Stimulated activated CD8-positive, alpha-beta memory T cell treated with anti-CD3 and anti-CD28 coated beads, Interleukin-7, amount 100 ng/mL, for 24 hours (primary cell): ENCODE data around the gene ZNF530.

Experiments used
- DNase-seq: peaks from one replicate; pipeline ENCODE4 v3.0.0-alpha.2; 2020; ENCODE audit warnings: low read depth

Gene ZNF530

DNA sequence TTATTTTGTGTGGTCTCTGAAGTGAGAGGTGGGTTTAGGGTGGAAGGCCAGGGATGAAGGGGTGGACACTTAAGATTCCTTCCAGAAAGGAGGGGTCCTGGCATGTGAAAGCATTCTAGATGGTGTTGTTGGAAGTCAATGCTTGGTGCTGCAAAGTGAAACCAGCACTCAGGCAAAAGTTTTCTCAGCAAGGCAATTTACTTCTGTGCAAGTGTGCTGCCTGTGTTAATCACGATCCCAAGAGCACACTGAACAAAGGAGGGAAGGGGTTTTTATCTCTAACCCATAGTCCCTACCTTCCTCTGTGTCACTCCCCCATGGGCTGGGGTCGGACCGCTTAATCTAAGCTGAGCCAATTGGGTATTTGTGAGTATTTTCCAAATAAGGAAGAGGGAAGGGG is 15.7 kb downstream of the ZNF530 start:
- DNase-seq = no peak

DNA sequence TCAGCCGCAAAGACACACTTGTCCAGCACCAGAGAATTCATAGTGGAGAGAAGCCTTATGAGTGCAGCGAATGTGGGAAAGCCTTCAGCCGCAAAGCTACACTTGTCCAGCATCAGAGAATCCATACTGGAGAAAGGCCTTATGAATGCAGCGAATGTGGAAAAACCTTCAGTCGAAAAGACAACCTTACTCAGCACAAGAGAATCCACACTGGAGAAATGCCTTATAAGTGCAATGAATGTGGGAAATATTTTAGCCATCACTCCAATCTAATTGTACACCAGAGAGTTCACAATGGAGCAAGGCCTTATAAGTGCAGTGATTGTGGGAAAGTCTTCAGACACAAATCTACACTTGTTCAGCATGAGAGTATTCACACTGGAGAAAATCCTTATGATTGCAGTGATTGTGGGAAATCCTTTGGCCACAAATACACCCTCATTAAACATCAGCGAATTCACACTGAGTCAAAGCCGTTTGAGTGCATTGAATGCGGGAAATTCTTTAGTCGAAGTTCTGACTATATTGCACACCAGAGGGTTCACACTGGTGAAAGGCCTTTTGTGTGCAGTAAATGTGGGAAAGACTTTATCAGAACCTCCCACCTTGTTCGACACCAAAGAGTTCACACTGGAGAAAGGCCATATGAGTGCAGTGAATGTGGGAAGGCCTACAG is 21.1 kb downstream of the ZNF530 start:
- DNase-seq = no peak

DNA sequence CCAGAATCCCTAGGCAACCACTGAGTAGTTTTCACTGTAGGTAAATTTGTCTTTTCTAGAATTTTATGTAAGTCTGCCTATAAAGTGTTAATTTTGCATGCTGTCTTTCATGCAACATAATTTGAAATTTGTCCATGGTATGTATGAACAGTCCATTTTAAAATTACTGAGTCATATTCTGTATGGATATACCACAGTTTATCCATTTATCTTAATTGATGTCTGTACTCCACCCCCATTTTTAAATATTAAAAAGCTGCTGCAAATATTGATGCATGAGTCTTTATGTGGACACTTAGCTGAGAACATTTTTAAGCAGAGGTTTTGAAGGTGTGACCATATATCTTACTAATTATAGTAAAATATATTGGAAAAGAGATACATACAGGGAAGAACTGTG is 23.4 kb downstream of the ZNF530 start:
- no peak for DNase-seq

DNA sequence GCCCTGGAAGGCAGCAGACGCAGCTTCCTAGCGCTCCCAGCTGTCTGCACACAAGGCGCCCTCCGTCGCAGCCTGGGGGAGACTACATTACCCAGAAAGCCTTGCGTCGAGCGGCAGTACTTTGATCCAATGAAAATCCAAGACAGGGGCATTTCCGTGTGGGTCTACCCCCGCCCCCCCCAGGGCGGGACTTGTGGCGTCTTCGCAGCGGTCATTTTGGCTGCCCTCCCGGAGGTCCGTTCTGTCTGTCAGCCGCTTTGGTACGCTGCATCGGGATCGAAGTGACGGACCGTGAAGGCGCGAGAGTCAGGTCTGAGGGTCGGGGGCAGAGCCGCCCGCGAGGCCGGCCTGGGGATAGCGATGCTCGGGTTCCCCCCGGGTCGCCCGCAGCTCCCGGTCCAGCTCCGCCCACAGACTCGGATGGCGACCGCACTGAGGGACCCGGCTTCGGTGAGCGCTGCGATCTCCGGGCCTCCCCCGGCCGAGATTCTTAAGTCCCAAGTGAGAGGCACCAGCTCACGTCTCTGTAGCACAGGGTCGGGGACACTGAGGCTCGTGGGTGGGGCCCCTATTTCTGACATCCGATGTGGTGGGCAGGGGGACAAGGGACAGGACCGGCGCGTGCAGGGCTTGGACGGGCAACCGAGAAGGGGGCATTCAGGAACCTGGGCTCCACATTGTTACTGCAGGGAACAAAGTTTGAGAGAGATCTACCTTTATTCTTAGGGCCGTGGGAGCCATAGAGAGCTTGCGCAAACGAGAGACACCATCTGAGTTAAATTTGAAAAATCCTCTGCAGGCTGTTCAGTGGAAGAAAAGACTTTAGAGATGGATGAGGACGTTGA is 33.5 kb downstream of the ZNF530 start, which contains the start of gene ZNF211:
ZNF211 (plus strand) TSS at position 182 of the 845 bp plus-strand sequence; CDS start at position 361, 179 bp downstream.
- peak; percentile 57 for DNase-seq

DNA sequence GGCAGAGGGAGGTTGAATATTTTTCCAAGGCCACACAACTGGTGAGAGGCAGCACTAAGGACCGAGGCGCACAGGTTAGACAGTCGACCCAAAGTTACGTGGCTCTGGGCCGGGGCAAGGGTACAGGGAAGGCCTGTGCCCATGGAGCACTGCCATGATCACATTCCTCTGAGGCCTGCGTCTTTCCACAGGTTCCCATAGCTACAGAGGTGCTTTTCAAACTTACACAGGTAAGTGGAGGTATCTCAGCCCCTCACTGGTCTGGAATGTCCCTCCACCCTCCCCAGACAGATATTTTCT is 34.1 kb downstream of the ZNF530 start:
- DNase-seq = no peak

DNA sequence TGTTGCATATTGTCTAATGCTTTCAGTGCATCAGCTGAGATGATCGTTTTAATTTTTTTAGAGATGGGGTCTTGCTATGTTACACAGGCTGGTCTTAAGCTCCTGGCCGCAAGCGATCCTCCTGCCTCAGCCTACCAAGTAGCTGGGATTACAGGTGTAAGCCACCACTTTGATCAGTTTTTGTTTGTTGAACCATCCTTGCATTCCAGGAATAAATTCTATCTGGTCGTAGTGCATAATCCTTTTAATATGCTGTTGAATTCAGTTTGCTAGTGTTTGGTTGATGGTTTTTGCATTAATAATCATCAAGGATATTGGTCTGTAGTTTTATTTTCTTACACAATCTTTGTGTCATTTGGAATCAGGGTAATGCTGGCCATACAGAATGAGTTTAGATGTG is 37.7 kb downstream of the ZNF530 start:
- no peak for DNase-seq

DNA sequence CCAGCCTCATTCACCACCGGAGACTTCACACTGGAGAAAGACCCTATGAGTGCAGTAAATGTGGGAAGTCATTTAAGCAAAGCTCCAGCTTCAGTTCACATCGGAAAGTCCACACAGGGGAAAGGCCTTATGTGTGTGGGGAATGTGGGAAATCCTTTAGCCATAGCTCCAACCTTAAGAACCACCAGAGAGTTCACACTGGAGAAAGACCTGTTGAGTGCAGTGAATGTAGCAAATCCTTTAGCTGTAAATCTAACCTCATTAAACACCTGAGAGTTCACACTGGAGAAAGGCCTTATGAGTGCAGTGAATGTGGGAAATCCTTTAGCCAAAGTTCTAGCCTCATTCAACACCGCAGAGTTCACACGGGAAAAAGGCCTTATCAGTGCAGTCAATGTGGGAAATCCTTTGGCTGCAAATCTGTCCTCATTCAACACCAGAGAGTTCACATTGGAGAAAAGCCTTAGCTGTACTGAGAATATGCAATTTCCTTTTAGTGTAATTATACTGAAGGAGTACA is 42.1 kb downstream of the ZNF530 start:
- no peak for DNase-seq

DNA sequence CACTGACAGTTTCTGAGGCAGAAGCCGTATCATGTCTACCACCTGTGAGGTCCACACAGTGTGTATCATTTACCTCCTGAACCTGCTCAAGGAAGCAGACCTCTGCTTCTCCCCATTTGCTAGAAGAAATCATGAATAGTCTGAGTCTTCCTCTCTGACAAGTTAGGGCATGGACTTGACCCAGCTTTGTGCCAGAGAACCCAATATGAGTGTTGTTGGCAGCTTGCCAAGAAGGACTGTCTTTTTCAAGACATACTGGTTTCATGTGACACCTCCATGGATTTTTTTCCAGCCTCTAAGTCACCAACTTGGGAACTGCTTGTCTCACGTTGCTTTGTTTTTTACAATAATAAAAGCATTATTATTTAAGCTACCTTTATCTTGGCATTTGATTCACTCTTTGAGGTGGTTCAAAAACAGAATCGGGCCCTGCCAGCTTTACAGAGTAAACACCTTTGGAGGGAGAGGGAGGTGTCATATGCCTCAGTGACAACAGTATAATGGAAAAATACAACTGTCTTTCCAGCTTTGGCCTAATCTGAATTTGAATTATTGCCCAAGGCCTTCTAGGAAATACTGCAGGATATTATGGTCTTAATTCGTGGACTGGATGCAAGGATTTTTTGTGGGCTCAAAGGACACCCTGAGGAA is 42.8 kb downstream of the ZNF530 start:
- DNase-seq = no peak

DNA sequence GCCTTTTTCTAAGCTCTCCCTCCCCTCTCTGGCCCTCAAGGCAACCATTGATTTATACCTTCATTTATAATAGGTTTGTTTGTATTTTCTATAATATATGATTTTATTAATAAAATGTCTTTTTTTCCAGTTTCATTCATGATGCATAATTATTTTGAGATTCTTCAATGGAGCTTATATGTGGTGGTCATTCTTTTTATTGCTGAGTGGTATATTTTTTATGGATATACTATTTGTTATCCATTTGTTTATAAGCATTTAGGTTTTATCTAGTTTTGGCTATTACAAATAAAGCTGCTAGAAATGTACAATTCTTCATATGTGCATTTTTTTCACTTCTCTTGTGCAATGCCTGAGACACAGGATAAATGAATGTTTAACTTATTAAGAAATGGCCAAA is 44.0 kb downstream of the ZNF530 start:
- no peak for DNase-seq

DNA sequence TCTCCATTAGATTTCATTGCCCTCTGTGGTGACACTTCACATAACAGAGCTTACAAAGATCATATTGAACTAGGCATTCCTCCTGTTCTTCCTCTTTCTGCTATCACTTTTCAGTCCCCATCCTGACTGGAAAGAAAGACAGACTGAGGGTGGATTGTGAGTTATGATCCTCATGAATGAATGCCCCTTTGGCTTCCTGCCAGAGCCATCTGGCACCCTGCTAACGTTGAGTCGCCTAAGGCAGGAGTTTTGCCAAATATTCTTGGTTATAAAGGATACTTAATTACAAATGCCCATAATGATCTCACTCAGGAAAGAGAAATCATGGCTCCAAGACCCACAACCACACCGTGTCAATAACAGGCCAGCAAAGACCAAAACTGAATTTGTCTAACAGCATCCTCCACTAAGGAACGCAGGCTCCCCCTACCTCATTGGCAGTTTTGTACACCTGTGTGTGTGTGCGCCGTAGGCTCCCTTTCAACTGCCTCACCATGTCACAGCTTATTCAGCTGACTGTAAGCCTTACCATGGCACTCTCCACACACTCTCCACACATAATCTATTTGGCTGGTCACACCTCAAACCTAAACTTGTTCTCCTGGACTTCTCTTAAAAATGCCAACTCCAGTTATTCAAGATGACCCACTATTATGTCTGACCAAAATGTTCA is 48.8 kb downstream of the ZNF530 start:
- no peak for DNase-seq

DNA sequence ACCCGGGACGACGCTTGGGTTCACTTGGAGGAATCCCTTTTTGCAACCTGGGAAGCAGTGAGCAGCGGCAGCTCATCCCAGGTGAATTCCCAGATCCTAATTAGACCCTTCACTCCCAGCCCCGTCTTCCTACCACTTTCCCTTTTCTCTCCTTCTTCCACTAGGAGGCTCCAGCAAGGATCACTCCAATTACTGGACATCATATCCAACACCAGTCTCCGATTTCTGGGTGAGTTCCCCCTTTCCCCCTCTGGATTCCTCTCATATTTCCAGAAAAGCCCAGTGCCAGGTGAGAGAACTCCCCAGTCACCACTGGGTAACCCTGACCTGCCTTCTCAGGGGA is 51.9 kb downstream of the ZNF530 start:
- DNase-seq = no peak

DNA sequence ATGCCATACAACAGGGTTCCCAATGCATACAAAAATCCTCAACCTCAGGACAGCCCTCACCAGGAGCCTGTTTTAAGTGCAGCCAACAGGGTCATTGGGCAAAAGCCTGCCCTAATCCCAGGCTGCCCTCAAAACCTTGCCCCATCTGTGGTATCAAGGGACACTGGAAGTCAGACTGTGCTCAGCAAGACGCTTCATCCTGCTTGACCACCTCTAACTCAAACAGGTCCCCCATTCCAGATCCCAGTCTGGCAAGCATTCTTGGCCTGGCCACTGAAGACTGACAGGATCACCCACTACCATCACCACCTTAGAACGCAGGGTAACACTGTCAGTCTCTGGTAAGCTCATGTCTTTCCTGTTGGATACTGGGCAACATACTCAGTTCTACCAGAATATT is 54.0 kb downstream of the ZNF530 start:
- DNase-seq = no peak

DNA sequence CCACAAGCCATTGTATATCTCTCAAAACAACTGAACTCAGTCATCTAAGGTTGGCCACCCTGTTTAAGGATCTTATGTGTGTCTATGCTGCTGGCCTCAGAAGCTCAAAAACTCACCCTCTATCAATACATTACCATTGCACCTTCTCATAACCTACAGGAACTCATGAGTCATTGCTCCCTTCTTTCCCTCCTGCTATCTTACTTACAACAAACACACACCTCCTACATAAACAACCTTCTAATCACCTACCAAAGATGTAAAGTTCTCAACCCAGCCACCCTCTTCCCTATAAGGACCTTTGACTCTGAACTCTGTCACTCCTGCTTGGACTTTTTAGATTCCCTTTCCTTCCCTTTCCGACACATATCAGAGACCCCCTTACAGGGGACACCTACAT is 55.8 kb downstream of the ZNF530 start:
- no peak for DNase-seq

DNA sequence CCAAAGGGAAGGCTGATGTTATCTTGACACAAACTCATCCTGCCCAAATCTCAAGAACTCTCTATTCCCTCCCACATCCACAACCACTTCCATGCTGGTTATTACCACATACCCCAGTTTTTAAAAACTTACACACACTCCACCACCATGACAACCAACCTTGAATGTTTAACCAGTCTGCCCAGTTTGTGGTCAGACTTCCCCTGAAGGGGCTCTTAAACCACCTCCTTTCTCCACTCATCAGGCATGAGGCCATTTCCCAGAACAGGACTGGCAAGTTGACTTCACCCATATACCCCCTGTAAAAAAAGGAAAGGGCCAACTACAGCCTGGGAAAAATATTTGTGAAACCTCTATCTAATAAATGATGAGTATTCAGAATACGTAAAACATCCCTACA is 56.7 kb downstream of the ZNF530 start:
- DNase-seq = no peak
